Cardiac muscle cell (in vitro differentiated cells and primary cell): ENCODE data around the gene DPH1. TPM values are rescaled to one million over a fixed set of nuclear protein-coding genes. Genes with fewer than 3 reads are reported as not detected.

ENCODE experiments used
- DNase-seq, 2 donors: peaks; one replicate each; pipeline versions ENCODE4 v3.0.0 to v3.0.0-alpha.2; 2010 to 2017; ENCODE audit warnings: low read depth in 1 of 2, low spot score in 1 of 2
- H3K27ac ChIP-seq: fragments of 200-600 bp; sonication (generic); 2 replicates; pipeline ENCODE4 v1.5.1; 2016
- H3K27me3 ChIP-seq: fragments of 200-600 bp; sonication (generic); 2 replicates; pipeline ENCODE4 v1.6.0; 2016; ENCODE audit warnings: control low read depth
- H3K36me3 ChIP-seq: fragments of 200-600 bp; sonication (generic); 2 replicates; pipeline ENCODE4 v1.5.1; 2016; ENCODE audit warnings: control low read depth
- H3K4me1 ChIP-seq: fragments of 200-600 bp; sonication (generic); 2 replicates; pipeline ENCODE4 v1.8.1; 2017; ENCODE audit warnings: low read depth, mild to moderate bottlenecking, mixed run types
- H3K4me3 ChIP-seq: fragments of 200-600 bp; sonication (generic); 2 replicates; pipeline ENCODE4 v1.5.1; 2016; ENCODE audit warnings: mild to moderate bottlenecking
- H3K9me3 ChIP-seq: fragments of 200-600 bp; sonication (generic); 2 replicates; pipeline ENCODE4 v1.5.1; 2017; ENCODE audit warnings: low read depth, mild to moderate bottlenecking, control low read depth
- CTCF ChIP-seq: IDR thresholded peaks from 2 replicates; pipeline ENCODE4 v1.5.1; 2012; ENCODE audit warnings: low read depth, mild to moderate bottlenecking, low read length
- polyA plus RNA-seq: library from polyadenylated mRNA; unstranded; fragments of >200 nt; fragmentation: Nextera tagmentation; extraction: Ambion mirVana; gene quantifications from 2 replicates; pipeline ENCODE4 v1.2.1, GENCODE V29; 2016
- total RNA-seq: library from RNA; depleted of rRNA; stranded (reverse); fragments of >200 nt; gene quantifications from 2 replicates; pipeline ENCODE4 v1.2.3, GENCODE V29; 2016

The DPH1 gene
- total and polyA plus RNA-seq, 2 experiments from 2014 or later: 59.5 to 88.6 TPM

GRCh38 chr17:2090210-2090641, 60.3 kb downstream of the DPH1 start:
- Histone ChIP-seq H3K27ac (no peak overlapping the region), H3K27me3 (no peaks in the 10 kb centered on the region), H3K36me3 (no peaks in the 10 kb centered on the region), H3K9me3 (no peaks in the 10 kb centered on the region), H3K4me1 (peaks cover 60% of the 10 kb centered on the region), H3K4me3 (no peak overlapping the region)
- TF ChIP-seq CTCF: no peak
- no peak for DNase-seq

- peak in 1 of 2 donors; percentile 95 for DNase-seq
- Histone ChIP-seq H3K4me3 (no peak overlapping the region), H3K27me3 (no peaks in the 10 kb centered on the region), H3K4me1 (peaks cover 53% of the 10 kb centered on the region), H3K27ac (no peak overlapping the region), H3K9me3 (no peaks in the 10 kb centered on the region), H3K36me3 (no peaks in the 10 kb centered on the region)
- peak; percentile 50 for TF ChIP-seq CTCF
Observed at GRCh38 chr17:2090804-2091534, 61.0 kb downstream of the DPH1 start.

GRCh38 chr17:2092253-2092652, 62.3 kb downstream of the DPH1 start:
- no peaks in the 10 kb centered on the region for H3K9me3 ChIP-seq
- no peak overlapping the region for H3K27ac ChIP-seq
- H3K4me1 ChIP-seq: peaks cover 40% of the 10 kb centered on the region
- no peaks in the 10 kb centered on the region for H3K36me3 ChIP-seq
- TF ChIP-seq CTCF: no peak
- DNase-seq: no peak
- H3K27me3 ChIP-seq: no peaks in the 10 kb centered on the region
- no peak overlapping the region for H3K4me3 ChIP-seq

- no peak for DNase-seq
- Histone ChIP-seq H3K36me3 (no peaks in the 10 kb centered on the region), H3K27ac (no peak overlapping the region), H3K27me3 (no peaks in the 10 kb centered on the region), H3K9me3 (no peaks in the 10 kb centered on the region), H3K4me3 (no peak overlapping the region), H3K4me1 (peaks cover 33% of the 10 kb centered on the region)
- no peak for TF ChIP-seq CTCF
Observed at GRCh38 chr17:2093349-2093748, 63.4 kb downstream of the DPH1 start.

Other genes with a start within 250 kb of the DPH1 start
- 7.7 and 19.2 TPM in 2 replicates for gene SMYD4, start 200.3 kb upstream of the DPH1 start, total RNA-seq
- gene SMYD4, start 200.3 kb upstream of the DPH1 start, polyA plus RNA-seq: 14.4 and 24.2 TPM in 2 replicates
- gene RPA1, start 200.1 kb upstream of the DPH1 start, total RNA-seq: 42.5 and 50.0 TPM in 2 replicates
- 78.9 and 102 TPM in 2 replicates for gene RPA1, start 200.1 kb upstream of the DPH1 start, polyA plus RNA-seq
- gene RTN4RL1, start 4.8 kb upstream of the DPH1 start, total RNA-seq: 34.3 and 45.4 TPM in 2 replicates
- gene RTN4RL1, start 4.8 kb upstream of the DPH1 start, polyA plus RNA-seq: 32.2 and 46.2 TPM in 2 replicates
- gene OVCA2, start 11.9 kb downstream of the DPH1 start, total RNA-seq: 36.8 and 48.4 TPM in 2 replicates
- gene OVCA2, start 11.9 kb downstream of the DPH1 start, polyA plus RNA-seq: 40.6 and 50.1 TPM in 2 replicates
- 2.6 and 3.7 TPM in 2 replicates for gene HIC1, start 24.9 kb downstream of the DPH1 start, total RNA-seq
- gene HIC1, start 24.9 kb downstream of the DPH1 start, polyA plus RNA-seq: 0.88 and 2.7 TPM in 2 replicates